Activated naive CD4-positive, alpha-beta T cell (primary cell): ENCODE results near the gene KIT.
A peak's percentile ranks its signal among the peaks of the same experiment; 100 is the strongest.

Experiments used
- DNase-seq, 4 experiments: peaks; one replicate each; lab custom pipeline; 2025; lab: John Stamatoyannopoulos, UW

Gene KIT

GRCh38 chr4:54660591-54660990 lies 2.8 kb downstream of the KIT start:
- no peak for DNase-seq

GRCh38 chr4:54661169-54661568 lies 3.4 kb downstream of the KIT start:
- no peak for DNase-seq

- DNase-seq: no peak
Observed at GRCh38 chr4:54661686-54662085, 3.9 kb downstream of the KIT start.

GRCh38 chr4:54662123-54662522 lies 4.4 kb downstream of the KIT start:
- no peak for DNase-seq

- no peak for DNase-seq
Observed at GRCh38 chr4:54662901-54663585, 5.3 kb downstream of the KIT start.

GRCh38 chr4:54664400-54664799 lies 6.6 kb downstream of the KIT start:
- no peak for DNase-seq

GRCh38 chr4:54668014-54668611 lies 10.4 kb downstream of the KIT start:
- DNase-seq: no peak

- DNase-seq: no peak
Observed at GRCh38 chr4:54669831-54670230, 12.1 kb downstream of the KIT start.

GRCh38 chr4:54675721-54676461 lies 18.1 kb downstream of the KIT start:
- no peak for DNase-seq

- DNase-seq: no peak
Observed at GRCh38 chr4:54676658-54677057, 18.9 kb downstream of the KIT start.

- no peak for DNase-seq
Observed at GRCh38 chr4:54677416-54677815, 19.7 kb downstream of the KIT start.

- no peak for DNase-seq
Observed at GRCh38 chr4:54677853-54678650, 20.3 kb downstream of the KIT start.

- no peak for DNase-seq
Observed at GRCh38 chr4:54678826-54679225, 21.1 kb downstream of the KIT start.

GRCh38 chr4:54679813-54680212 lies 22.1 kb downstream of the KIT start:
- DNase-seq: no peak

GRCh38 chr4:54683616-54684346 lies 26.0 kb downstream of the KIT start:
- DNase-seq: peak; percentile 3 to 48 (median 24)

GRCh38 chr4:54685810-54686209 lies 28.1 kb downstream of the KIT start:
- DNase-seq: no peak

GRCh38 chr4:54687887-54688841 lies 30.4 kb downstream of the KIT start:
- DNase-seq: no peak

GRCh38 chr4:54695337-54695736 lies 37.6 kb downstream of the KIT start:
- DNase-seq: no peak

- DNase-seq: no peak
Observed at GRCh38 chr4:54695788-54696187, 38.0 kb downstream of the KIT start.

- no peak for DNase-seq
Observed at GRCh38 chr4:54696649-54697048, 38.9 kb downstream of the KIT start.

- DNase-seq: no peak
Observed at GRCh38 chr4:54700986-54701385, 43.2 kb downstream of the KIT start.
